ENCODE measurements around the gene KRT10.

DNA sequence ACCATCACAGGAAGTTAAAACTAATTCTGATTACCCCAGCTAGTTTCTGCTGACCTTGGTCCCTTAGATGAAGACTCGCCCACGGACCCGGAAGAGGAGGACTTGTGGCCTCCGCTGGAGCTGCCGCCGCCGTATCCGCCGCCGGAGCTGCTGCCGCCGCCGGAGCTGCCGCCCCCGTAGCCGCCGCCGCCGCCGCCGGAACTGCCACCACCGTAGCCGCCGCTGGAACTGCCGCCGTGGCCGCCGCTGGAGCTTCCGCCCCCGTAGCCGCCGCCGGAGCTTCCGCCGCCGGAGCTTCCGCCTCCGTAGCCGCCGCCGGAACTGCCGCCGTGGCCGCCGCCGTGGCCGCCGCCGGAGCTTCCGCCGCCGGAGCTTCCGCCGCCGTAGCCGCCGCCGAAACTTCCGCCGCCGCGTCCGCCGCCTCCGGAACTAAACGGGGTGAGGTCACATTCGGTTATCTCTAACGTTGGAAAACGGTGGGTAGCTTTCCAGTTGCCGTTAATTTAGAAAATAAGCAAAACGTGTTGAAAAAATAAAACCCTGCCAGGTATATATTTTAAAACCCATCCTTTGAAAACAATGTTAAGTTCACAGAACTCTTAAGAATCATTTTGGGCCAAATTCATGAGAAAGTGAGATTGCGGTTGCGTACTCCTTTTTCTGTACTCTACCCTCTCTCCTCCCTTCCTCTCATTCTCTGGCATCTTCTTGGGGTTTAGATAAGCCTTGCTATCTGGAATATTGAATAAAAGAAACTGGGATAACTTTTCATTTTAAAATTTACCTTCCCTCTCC, 3.5 kb downstream of the KRT10 start:
- TF ChIP-seq, protein P1, sequence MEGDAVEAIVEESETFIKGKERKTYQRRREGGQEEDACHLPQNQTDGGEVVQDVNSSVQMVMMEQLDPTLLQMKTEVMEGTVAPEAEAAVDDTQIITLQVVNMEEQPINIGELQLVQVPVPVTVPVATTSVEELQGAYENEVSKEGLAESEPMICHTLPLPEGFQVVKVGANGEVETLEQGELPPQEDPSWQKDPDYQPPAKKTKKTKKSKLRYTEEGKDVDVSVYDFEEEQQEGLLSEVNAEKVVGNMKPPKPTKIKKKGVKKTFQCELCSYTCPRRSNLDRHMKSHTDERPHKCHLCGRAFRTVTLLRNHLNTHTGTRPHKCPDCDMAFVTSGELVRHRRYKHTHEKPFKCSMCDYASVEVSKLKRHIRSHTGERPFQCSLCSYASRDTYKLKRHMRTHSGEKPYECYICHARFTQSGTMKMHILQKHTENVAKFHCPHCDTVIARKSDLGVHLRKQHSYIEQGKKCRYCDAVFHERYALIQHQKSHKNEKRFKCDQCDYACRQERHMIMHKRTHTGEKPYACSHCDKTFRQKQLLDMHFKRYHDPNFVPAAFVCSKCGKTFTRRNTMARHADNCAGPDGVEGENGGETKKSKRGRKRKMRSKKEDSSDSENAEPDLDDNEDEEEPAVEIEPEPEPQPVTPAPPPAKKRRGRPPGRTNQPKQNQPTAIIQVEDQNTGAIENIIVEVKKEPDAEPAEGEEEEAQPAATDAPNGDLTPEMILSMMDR (IDR thresholded peaks at IDR 0.05) = no peak
- no peak for TF ChIP-seq SIN3A (IDR thresholded peaks at IDR 0.05; ENCODE audit: borderline replicate concordance, low read depth, low read length)

All from SK-N-SH (cell line).